ENCODE data around the gene GUCY2F.

Gene GUCY2F

GRCh38 chrX:109464231-109464630 lies 17.7 kb downstream of the GUCY2F start:
- Histone ChIP-seq H3K9ac (ENCODE audit: low read length) (no peak overlapping the region), H3K4me3 (ENCODE audit: insufficient read depth, low read length, poor library complexity, severe bottlenecking) (no peak overlapping the region), H3K27me3 (ENCODE audit: low read length) (no peaks in the 10 kb centered on the region), H3K27ac (ENCODE audit: low read depth, low read length) (no peak overlapping the region), H3K4me2 (ENCODE audit: low read depth, low read length, poor library complexity, severe bottlenecking) (no peak overlapping the region), H3K79me2 (ENCODE audit: insufficient read depth, low read length) (no peaks in the 10 kb centered on the region), H3K9me2 (replicated peaks; ENCODE audit: insufficient read depth, low read length) (no peaks in the 10 kb centered on the region), H3K36me3 (ENCODE audit: low read length) (no peaks in the 10 kb centered on the region), H2AFZ (ENCODE audit: low read depth, low read length, severe bottlenecking) (no peak overlapping the region), H3K9me3 (ENCODE audit: insufficient read depth, low read length) (no peaks in the 10 kb centered on the region), H3F3A (ENCODE audit: insufficient read depth) (no peaks in the 10 kb centered on the region), H4K20me1 (ENCODE audit: low read depth, low read length) (no peaks in the 10 kb centered on the region)
- TF ChIP-seq EZH2phosphoT487 (conservative IDR thresholded peaks at IDR 0.05; ENCODE audit: low read length), result no peak
- TF ChIP-seq CTCF (IDR thresholded peaks at IDR 0.05; ENCODE audit: insufficient read depth, low read length, poor library complexity, severe bottlenecking), result no peak

GRCh38 chrX:109463784-109464183 lies 18.1 kb downstream of the GUCY2F start:
- no peaks in the 10 kb centered on the region for H3K79me2 ChIP-seq (ENCODE audit: insufficient read depth, low read length)
- no peaks in the 10 kb centered on the region for H3K9me3 ChIP-seq (ENCODE audit: insufficient read depth, low read length)
- H3F3A ChIP-seq (ENCODE audit: insufficient read depth), result no peaks in the 10 kb centered on the region
- H2AFZ ChIP-seq (ENCODE audit: low read depth, low read length, severe bottlenecking), result no peak overlapping the region
- no peak overlapping the region for H3K4me2 ChIP-seq (ENCODE audit: low read depth, low read length, poor library complexity, severe bottlenecking)
- TF ChIP-seq CTCF (IDR thresholded peaks at IDR 0.05; ENCODE audit: insufficient read depth, low read length, poor library complexity, severe bottlenecking) (no peak), EZH2phosphoT487 (conservative IDR thresholded peaks at IDR 0.05; ENCODE audit: low read length) (no peak)
- H3K9ac ChIP-seq (ENCODE audit: low read length), result no peak overlapping the region
- no peak overlapping the region for H3K4me3 ChIP-seq (ENCODE audit: insufficient read depth, low read length, poor library complexity, severe bottlenecking)
- H3K27me3 ChIP-seq (ENCODE audit: low read length), result no peaks in the 10 kb centered on the region
- no peaks in the 10 kb centered on the region for H4K20me1 ChIP-seq (ENCODE audit: low read depth, low read length)
- H3K9me2 ChIP-seq (replicated peaks; ENCODE audit: insufficient read depth, low read length), result no peaks in the 10 kb centered on the region
- H3K36me3 ChIP-seq (ENCODE audit: low read length), result no peaks in the 10 kb centered on the region
- H3K27ac ChIP-seq (ENCODE audit: low read depth, low read length), result no peak overlapping the region

GRCh38 chrX:109448282-109448938 lies 33.5 kb downstream of the GUCY2F start:
- Histone ChIP-seq H3K36me3 (ENCODE audit: low read length) (no peaks in the 10 kb centered on the region), H3K9me3 (ENCODE audit: insufficient read depth, low read length) (no peaks in the 10 kb centered on the region), H3K4me2 (ENCODE audit: low read depth, low read length, poor library complexity, severe bottlenecking) (no peak overlapping the region), H3F3A (ENCODE audit: insufficient read depth) (no peaks in the 10 kb centered on the region), H2AFZ (ENCODE audit: low read depth, low read length, severe bottlenecking) (no peak overlapping the region), H3K27ac (ENCODE audit: low read depth, low read length) (no peak overlapping the region), H3K79me2 (ENCODE audit: insufficient read depth, low read length) (no peaks in the 10 kb centered on the region), H3K9me2 (replicated peaks; ENCODE audit: insufficient read depth, low read length) (no peaks in the 10 kb centered on the region), H3K27me3 (ENCODE audit: low read length) (no peaks in the 10 kb centered on the region), H3K9ac (ENCODE audit: low read length) (no peak overlapping the region), H3K4me3 (ENCODE audit: insufficient read depth, low read length, poor library complexity, severe bottlenecking) (no peak overlapping the region), H4K20me1 (ENCODE audit: low read depth, low read length) (no peaks in the 10 kb centered on the region)
- TF ChIP-seq EZH2phosphoT487 (conservative IDR thresholded peaks at IDR 0.05; ENCODE audit: low read length), result no peak
- no peak for TF ChIP-seq CTCF (IDR thresholded peaks at IDR 0.05; ENCODE audit: insufficient read depth, low read length, poor library complexity, severe bottlenecking)
